ENCODE results near the gene OR8B12.

OR8B12 gene, protein sequence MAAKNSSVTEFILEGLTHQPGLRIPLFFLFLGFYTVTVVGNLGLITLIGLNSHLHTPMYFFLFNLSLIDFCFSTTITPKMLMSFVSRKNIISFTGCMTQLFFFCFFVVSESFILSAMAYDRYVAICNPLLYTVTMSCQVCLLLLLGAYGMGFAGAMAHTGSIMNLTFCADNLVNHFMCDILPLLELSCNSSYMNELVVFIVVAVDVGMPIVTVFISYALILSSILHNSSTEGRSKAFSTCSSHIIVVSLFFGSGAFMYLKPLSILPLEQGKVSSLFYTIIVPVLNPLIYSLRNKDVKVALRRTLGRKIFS

DNA sequence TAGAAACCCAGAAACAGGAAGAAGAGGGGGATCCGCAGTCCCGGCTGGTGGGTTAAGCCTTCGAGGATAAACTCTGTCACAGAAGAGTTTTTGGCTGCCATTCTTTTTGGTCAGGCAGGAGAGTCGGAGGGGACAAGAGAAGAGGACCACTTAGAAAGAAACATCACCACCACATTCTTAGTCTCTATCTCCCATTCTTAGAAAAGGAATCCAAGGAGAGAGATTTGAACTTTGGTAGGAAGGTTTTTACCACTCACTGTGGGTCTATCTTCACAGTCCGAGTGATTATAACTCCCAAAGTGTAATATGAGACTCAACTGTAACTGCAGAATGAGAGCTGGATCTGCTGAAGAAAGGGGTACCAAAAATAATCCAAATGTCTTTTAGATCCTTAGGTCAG is at the start of gene OR8B12:
TSS of gene OR8B12 (minus strand) at position 101 of the 400 bp plus-strand sequence. CDS start at position 101, 0 bp downstream.
- Histone ChIP-seq H3K4me3 (ENCODE audit: low read depth, low read length) (no peak within 1 kb of the TSS), H3K9ac (ENCODE audit: low read depth, low read length) (no peak within 1 kb of the TSS), H3K9me3 (ENCODE audit: control insufficient read depth, insufficient read depth, low read length) (no peaks in the 10 kb centered on the region), H3K4me1 (ENCODE audit: control insufficient read depth, insufficient read depth, low read length) (0 out of 2 replicates have a peak, but pooled peaks cover 8% of the 10 kb centered on the region), H3K27me3 (ENCODE audit: control insufficient read depth, insufficient read depth, low read length) (no peaks in the 10 kb centered on the region), H3K36me3 (ENCODE audit: control insufficient read depth, insufficient read depth, low read length) (no peaks in the 10 kb centered on the region), H3K27ac (ENCODE audit: low read depth, low read length) (no peak within 1 kb of the TSS)

DNA sequence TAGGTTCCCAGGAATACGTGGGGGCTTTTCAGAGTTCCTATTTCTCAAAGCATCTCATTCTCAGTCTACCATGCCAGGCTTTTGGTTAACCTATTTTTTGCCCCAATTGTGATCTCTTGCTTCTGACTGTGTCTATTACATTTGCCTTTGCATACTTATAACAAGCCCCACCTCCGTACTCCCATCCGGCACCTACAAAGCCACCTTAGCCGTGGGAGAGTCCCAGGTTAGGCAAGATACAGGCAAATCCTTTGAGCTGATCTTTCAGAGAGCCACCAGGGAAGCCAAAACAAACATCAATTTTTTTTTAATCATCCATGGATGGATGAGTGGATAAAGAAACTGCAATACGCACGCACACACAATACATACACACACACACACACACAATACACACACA is 49.2 kb upstream of the OR8B12 start:
- H3K36me3 ChIP-seq (ENCODE audit: control insufficient read depth, insufficient read depth, low read length) = no peaks in the 10 kb centered on the region
- no peak overlapping the region for H3K9ac ChIP-seq (ENCODE audit: low read depth, low read length)
- no peaks in the 10 kb centered on the region for H3K4me1 ChIP-seq (ENCODE audit: control insufficient read depth, insufficient read depth, low read length)
- H3K9me3 ChIP-seq (ENCODE audit: control insufficient read depth, insufficient read depth, low read length) = no peaks in the 10 kb centered on the region
- H3K4me3 ChIP-seq (ENCODE audit: low read depth, low read length) = no peak overlapping the region
- no peak overlapping the region for H3K27ac ChIP-seq (ENCODE audit: low read depth, low read length)
- no peaks in the 10 kb centered on the region for H3K27me3 ChIP-seq (ENCODE audit: control insufficient read depth, insufficient read depth, low read length)

DNA sequence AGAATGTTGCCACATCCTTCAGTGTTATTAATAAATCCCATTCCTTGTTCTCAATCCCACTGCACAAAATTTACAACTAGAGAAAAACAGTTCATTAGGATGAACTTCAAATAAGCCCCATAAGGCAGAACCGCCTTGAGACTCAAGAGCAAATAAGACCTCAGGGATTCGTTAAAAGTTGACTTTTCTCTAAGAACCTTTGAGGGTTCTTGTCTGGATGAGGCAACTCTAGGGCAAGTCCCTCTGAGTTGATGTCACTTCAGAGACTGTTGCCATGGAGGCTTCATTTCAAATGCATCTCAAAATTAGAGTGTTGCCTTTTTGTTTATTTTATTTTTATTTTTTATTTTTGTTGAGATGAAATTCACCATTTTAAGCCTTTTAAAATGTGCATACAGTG is 48.0 kb upstream of the OR8B12 start:
- H3K36me3 ChIP-seq (ENCODE audit: control insufficient read depth, insufficient read depth, low read length) = no peaks in the 10 kb centered on the region
- H3K9me3 ChIP-seq (ENCODE audit: control insufficient read depth, insufficient read depth, low read length) = no peaks in the 10 kb centered on the region
- H3K27me3 ChIP-seq (ENCODE audit: control insufficient read depth, insufficient read depth, low read length) = no peaks in the 10 kb centered on the region
- no peaks in the 10 kb centered on the region for H3K4me1 ChIP-seq (ENCODE audit: control insufficient read depth, insufficient read depth, low read length)
- H3K27ac ChIP-seq (ENCODE audit: low read depth, low read length) = no peak overlapping the region
- H3K4me3 ChIP-seq (ENCODE audit: low read depth, low read length) = no peak overlapping the region
- H3K9ac ChIP-seq (ENCODE audit: low read depth, low read length) = no peak overlapping the region

DNA sequence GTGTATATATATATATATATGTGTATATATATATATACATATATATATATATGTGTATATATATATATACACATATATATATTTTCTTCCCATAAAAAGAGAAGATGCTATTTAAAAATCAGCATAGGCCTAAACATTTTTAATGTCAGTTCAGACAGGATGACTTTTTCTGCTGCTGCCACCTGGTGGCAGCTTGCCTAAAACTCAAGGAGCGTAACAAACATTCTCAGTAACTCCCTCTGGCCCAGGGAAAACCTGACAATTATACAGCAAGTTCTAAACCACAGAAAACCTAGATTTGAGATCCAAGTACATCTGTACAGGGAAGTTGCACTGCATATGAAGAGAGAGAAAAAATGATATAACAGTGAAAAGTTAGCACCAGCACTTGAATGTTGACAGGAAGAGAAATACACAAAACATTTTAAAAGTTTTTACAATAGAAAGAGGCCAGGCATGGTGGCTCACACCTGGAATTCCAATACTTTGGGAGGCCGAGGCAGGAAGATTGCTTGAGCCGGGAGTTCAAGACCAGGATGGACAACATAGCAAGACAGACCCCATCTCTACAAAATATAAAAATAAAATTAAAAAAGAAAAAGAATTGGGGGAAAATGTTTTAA is 42.9 kb upstream of the OR8B12 start:
- Histone ChIP-seq H3K27ac (ENCODE audit: low read depth, low read length) (no peak overlapping the region), H3K4me1 (ENCODE audit: control insufficient read depth, insufficient read depth, low read length) (no peaks in the 10 kb centered on the region), H3K27me3 (ENCODE audit: control insufficient read depth, insufficient read depth, low read length) (no peaks in the 10 kb centered on the region)

DNA sequence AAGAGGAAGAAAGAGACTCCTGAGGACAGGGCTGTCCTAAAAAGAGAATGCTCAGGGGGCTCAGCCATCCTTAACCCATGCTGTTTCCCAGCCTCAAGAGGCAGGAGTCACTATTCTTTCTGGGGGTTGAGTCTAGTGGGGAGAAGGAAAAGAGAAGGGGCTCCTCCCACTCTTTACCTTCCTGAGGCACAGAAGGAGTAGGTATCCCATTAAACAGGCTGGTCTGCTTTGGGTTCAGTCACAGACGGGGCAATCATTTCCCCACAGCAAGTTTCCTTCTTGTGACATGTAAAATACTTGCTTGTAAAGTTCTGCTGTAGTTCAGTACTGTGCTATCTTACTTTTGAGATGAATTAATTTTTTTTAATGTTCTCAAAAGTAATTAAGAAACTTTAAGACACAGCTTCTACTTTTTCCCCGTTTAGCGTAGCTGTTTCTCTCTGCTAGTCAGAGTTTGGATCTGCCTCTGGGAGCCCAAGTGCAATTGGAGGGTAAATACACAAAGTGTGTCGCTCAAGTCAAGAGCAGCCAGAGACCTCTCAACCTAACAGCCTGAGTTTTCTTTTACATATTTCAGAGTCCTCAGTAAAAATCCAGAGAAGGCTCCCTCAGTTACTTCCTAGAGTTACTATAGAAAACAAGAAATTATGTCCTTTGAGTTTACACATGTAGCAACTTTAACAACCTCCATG is 41.4 kb upstream of the OR8B12 start:
- Histone ChIP-seq H3K9ac (ENCODE audit: low read depth, low read length) (no peak overlapping the region), H3K4me3 (ENCODE audit: low read depth, low read length) (no peak overlapping the region), H3K4me1 (ENCODE audit: control insufficient read depth, insufficient read depth, low read length) (no peaks in the 10 kb centered on the region), H3K27me3 (ENCODE audit: control insufficient read depth, insufficient read depth, low read length) (no peaks in the 10 kb centered on the region), H3K9me3 (ENCODE audit: control insufficient read depth, insufficient read depth, low read length) (no peaks in the 10 kb centered on the region), H3K36me3 (ENCODE audit: control insufficient read depth, insufficient read depth, low read length) (no peaks in the 10 kb centered on the region), H3K27ac (ENCODE audit: low read depth, low read length) (no peak overlapping the region)

More for the DNA sequence above, 42.9 kb upstream of the OR8B12 start:
- Histone ChIP-seq H3K9me3 (ENCODE audit: control insufficient read depth, insufficient read depth, low read length) (no peaks in the 10 kb centered on the region), H3K36me3 (ENCODE audit: control insufficient read depth, insufficient read depth, low read length) (no peaks in the 10 kb centered on the region), H3K9ac (ENCODE audit: low read depth, low read length) (no peak overlapping the region), H3K4me3 (ENCODE audit: low read depth, low read length) (no peak overlapping the region)

DNA sequence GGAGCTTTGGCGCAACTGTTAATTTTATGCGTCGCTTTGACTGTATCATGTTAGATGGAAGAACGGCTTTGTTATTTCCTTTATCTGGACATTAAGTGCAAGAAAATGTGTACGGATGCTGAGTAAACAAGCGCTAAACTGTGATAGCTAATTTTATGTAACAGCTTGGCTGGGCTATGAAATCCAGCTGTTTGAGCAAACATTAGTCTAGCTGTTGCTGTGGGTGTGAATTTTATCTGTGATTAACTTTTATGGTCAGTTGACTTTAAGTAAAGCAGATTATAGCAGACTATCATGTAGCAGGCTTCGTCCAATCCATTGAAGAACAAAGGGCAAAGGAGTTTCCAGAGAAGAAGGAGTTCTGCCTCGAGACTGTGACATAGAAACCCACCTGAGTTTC is 40.3 kb upstream of the OR8B12 start:
- Histone ChIP-seq H3K4me1 (ENCODE audit: control insufficient read depth, insufficient read depth, low read length) (no peaks in the 10 kb centered on the region), H3K4me3 (ENCODE audit: low read depth, low read length) (no peak overlapping the region), H3K27me3 (ENCODE audit: control insufficient read depth, insufficient read depth, low read length) (no peaks in the 10 kb centered on the region), H3K9ac (ENCODE audit: low read depth, low read length) (no peak overlapping the region), H3K36me3 (ENCODE audit: control insufficient read depth, insufficient read depth, low read length) (no peaks in the 10 kb centered on the region), H3K9me3 (ENCODE audit: control insufficient read depth, insufficient read depth, low read length) (no peaks in the 10 kb centered on the region), H3K27ac (ENCODE audit: low read depth, low read length) (no peak overlapping the region)

DNA sequence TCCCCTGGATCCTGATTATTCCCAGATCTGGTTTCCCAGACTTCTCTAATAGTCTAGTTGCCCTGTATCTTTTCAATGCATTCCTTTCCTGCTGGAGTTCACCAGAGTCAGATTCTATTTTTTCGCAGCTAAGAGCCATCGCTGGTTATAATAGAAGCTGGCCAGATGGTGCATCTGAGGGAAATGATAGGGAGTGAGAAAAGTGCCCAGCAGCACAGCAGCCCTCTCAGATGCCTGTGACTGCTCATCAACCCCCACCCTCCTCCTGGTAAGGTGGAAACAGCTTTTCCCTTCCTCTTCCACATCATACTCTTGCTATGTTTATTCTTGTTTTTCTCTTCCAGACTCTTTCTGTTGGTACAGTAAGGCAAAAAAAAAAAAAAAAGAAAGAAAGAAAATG is 39.1 kb upstream of the OR8B12 start:
- H3K9ac ChIP-seq (ENCODE audit: low read depth, low read length) = no peak overlapping the region
- H3K4me3 ChIP-seq (ENCODE audit: low read depth, low read length) = no peak overlapping the region
- no peaks in the 10 kb centered on the region for H3K9me3 ChIP-seq (ENCODE audit: control insufficient read depth, insufficient read depth, low read length)
- H3K27me3 ChIP-seq (ENCODE audit: control insufficient read depth, insufficient read depth, low read length) = no peaks in the 10 kb centered on the region
- no peak overlapping the region for H3K27ac ChIP-seq (ENCODE audit: low read depth, low read length)
- no peaks in the 10 kb centered on the region for H3K4me1 ChIP-seq (ENCODE audit: control insufficient read depth, insufficient read depth, low read length)
- no peaks in the 10 kb centered on the region for H3K36me3 ChIP-seq (ENCODE audit: control insufficient read depth, insufficient read depth, low read length)

DNA sequence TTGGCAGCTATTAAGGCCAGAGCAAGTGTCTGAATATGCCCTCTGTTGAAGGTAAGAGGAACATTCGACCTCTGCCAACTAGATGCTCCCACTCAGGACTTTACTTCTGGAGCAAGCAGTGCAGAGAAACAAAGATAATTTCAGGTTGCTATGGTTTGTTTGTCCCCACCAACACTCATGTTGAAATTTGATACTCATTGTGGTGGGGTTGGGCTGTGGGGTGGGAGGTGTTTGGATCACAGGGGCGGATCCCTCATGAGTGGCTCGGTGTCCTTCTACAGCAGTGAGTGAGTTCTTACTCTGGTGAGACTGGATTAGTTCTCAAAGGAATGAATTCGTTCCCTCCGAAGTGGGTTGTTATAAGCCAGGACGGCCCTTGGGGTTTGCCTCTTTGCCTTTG is 38.4 kb upstream of the OR8B12 start:
- no peaks in the 10 kb centered on the region for H3K4me1 ChIP-seq (ENCODE audit: control insufficient read depth, insufficient read depth, low read length)
- no peak overlapping the region for H3K27ac ChIP-seq (ENCODE audit: low read depth, low read length)
- no peak overlapping the region for H3K9ac ChIP-seq (ENCODE audit: low read depth, low read length)
- no peaks in the 10 kb centered on the region for H3K9me3 ChIP-seq (ENCODE audit: control insufficient read depth, insufficient read depth, low read length)
- no peaks in the 10 kb centered on the region for H3K36me3 ChIP-seq (ENCODE audit: control insufficient read depth, insufficient read depth, low read length)
- H3K27me3 ChIP-seq (ENCODE audit: control insufficient read depth, insufficient read depth, low read length) = no peaks in the 10 kb centered on the region
- H3K4me3 ChIP-seq (ENCODE audit: low read depth, low read length) = no peak overlapping the region

DNA sequence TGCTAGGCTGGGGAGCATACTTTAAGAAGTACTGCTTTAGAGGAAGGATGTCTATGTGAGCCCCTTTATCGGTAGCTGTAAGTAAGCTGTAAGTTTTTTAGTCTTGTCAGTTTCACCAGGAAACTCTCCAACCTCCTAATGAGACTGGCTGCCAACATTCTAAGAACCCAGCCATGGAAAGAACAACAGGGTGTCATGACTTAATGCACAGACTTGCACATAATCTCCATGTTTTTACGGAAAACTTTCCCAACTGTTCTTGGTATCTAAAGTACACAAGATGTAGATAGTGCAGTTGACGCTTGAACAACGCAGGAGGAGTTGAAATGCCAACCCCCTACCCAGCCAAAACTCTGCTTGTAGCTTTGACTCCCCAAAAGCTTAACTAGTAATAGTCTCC is 35.3 kb upstream of the OR8B12 start:
- no peaks in the 10 kb centered on the region for H3K36me3 ChIP-seq (ENCODE audit: control insufficient read depth, insufficient read depth, low read length)
- no peak overlapping the region for H3K27ac ChIP-seq (ENCODE audit: low read depth, low read length)
- no peak overlapping the region for H3K9ac ChIP-seq (ENCODE audit: low read depth, low read length)
- no peaks in the 10 kb centered on the region for H3K4me1 ChIP-seq (ENCODE audit: control insufficient read depth, insufficient read depth, low read length)
- no peak overlapping the region for H3K4me3 ChIP-seq (ENCODE audit: low read depth, low read length)
- H3K27me3 ChIP-seq (ENCODE audit: control insufficient read depth, insufficient read depth, low read length) = no peaks in the 10 kb centered on the region
- H3K9me3 ChIP-seq (ENCODE audit: control insufficient read depth, insufficient read depth, low read length) = no peaks in the 10 kb centered on the region

DNA sequence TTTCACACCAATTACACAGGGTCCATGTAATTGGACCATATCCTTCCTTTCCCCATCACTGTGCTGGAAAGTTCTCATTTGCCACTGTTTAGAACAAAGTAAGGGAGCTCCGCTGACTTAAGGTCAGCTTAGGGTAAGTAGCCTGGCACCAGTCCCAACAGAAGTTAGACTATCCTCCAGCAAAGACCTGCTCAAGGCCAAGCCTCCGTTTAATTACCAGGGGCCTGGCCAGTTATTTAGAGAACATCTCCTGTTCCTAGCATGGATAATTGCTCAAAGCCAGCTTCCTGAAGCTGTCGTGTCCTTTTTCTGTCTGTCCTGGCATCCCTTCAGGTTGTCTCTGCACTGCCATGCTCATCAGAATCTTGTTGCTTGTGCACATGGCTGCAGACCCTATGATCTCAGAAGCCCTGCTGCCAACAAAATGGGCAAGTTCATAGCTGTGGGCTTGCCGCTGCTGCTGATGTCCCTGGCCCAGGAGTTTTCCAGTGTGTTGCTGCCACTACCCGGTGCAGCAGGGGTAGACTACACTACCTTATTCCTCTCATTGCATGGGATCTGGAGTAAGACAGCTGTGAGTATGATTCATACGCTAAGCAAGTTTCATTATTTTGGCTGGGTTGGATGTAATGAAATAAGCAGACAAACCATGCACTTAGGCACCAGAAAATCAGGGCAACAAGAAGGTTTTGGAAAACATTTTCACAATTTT is 34.4 kb upstream of the OR8B12 start:
- no peaks in the 10 kb centered on the region for H3K36me3 ChIP-seq (ENCODE audit: control insufficient read depth, insufficient read depth, low read length)
- H3K9me3 ChIP-seq (ENCODE audit: control insufficient read depth, insufficient read depth, low read length) = no peaks in the 10 kb centered on the region
- H3K27ac ChIP-seq (ENCODE audit: low read depth, low read length) = no peak overlapping the region
- no peak overlapping the region for H3K4me3 ChIP-seq (ENCODE audit: low read depth, low read length)
- no peak overlapping the region for H3K9ac ChIP-seq (ENCODE audit: low read depth, low read length)
- no peaks in the 10 kb centered on the region for H3K27me3 ChIP-seq (ENCODE audit: control insufficient read depth, insufficient read depth, low read length)
- H3K4me1 ChIP-seq (ENCODE audit: control insufficient read depth, insufficient read depth, low read length) = no peaks in the 10 kb centered on the region
